ENCODE measurements around the gene SUCO. TPM values are rescaled to one million over a fixed set of nuclear protein-coding genes. Genes with fewer than 3 reads are reported as not detected.

Gene SUCO
- total RNA-seq, 2 donors from 2014 or later = 24.6 to 26.7 TPM

GRCh38 chr1:172642970-172643369 lies 110.0 kb downstream of the SUCO start:
- no peaks in the 10 kb centered on the region for H3K36me3 ChIP-seq
- H3K27me3 ChIP-seq = no peaks in the 10 kb centered on the region
- peak; percentile 32 for DNase-seq
- H3K4me1 ChIP-seq = no peaks in the 10 kb centered on the region
- no peak overlapping the region for H3K27ac ChIP-seq
- no peak overlapping the region for H3K9ac ChIP-seq (ENCODE audit: low read depth in 2 of 2, low read length in 2 of 2)
- intact Hi-C loops (cut with DNase I) = no loop called here
- TF ChIP-seq, protein P1, sequence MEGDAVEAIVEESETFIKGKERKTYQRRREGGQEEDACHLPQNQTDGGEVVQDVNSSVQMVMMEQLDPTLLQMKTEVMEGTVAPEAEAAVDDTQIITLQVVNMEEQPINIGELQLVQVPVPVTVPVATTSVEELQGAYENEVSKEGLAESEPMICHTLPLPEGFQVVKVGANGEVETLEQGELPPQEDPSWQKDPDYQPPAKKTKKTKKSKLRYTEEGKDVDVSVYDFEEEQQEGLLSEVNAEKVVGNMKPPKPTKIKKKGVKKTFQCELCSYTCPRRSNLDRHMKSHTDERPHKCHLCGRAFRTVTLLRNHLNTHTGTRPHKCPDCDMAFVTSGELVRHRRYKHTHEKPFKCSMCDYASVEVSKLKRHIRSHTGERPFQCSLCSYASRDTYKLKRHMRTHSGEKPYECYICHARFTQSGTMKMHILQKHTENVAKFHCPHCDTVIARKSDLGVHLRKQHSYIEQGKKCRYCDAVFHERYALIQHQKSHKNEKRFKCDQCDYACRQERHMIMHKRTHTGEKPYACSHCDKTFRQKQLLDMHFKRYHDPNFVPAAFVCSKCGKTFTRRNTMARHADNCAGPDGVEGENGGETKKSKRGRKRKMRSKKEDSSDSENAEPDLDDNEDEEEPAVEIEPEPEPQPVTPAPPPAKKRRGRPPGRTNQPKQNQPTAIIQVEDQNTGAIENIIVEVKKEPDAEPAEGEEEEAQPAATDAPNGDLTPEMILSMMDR (IDR thresholded peaks at IDR 0.05) = no peak
- H3K9me3 ChIP-seq = no peaks in the 10 kb centered on the region
- no peak overlapping the region for H3K4me3 ChIP-seq

GRCh38 chr1:172646653-172647052 lies 113.7 kb downstream of the SUCO start:
- intact Hi-C loops (cut with DNase I) = no loop called here
- no peak overlapping the region for H3K9ac ChIP-seq (ENCODE audit: low read depth in 2 of 2, low read length in 2 of 2)
- H3K27me3 ChIP-seq = no peaks in the 10 kb centered on the region
- no peaks in the 10 kb centered on the region for H3K4me1 ChIP-seq
- no peak overlapping the region for H3K27ac ChIP-seq
- TF ChIP-seq, protein P1 (IDR thresholded peaks at IDR 0.05) = no peak
- DNase-seq = no peak
- no peaks in the 10 kb centered on the region for H3K36me3 ChIP-seq
- no peaks in the 10 kb centered on the region for H3K9me3 ChIP-seq
- no peak overlapping the region for H3K4me3 ChIP-seq

DNA sequence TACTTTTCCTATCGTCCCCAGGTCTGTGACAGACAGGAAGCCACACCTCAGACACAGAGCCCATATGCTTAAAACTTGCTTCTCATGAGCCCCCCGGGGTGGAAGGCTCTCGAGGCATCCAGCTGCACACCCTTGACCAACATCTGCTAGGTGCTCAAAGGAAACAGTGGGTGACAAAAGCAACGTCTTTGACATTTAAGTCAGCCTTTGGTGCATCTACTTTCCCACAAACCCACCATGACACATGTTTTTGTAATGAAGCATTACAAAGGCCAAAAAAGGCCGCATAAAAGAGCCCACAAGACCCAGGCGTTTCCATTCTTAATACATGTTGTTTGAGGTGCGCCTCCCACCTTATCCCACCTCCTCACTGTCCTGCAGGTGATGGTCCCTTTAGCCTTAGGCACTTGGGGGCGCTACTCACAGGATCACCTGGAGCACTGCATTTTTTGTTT lies 114.2 kb downstream of the SUCO start:
- Histone ChIP-seq H3K4me3 (no peak overlapping the region), H3K27ac (no peak overlapping the region), H3K4me1 (no peaks in the 10 kb centered on the region), H3K9me3 (no peaks in the 10 kb centered on the region), H3K9ac (ENCODE audit: low read depth in 2 of 2, low read length in 2 of 2) (no peak overlapping the region), H3K36me3 (no peaks in the 10 kb centered on the region), H3K27me3 (no peaks in the 10 kb centered on the region)
- intact Hi-C loops (cut with DNase I) = no loop called here
- TF ChIP-seq, protein P1 (IDR thresholded peaks at IDR 0.05) = no peak
- DNase-seq = no peak

DNA sequence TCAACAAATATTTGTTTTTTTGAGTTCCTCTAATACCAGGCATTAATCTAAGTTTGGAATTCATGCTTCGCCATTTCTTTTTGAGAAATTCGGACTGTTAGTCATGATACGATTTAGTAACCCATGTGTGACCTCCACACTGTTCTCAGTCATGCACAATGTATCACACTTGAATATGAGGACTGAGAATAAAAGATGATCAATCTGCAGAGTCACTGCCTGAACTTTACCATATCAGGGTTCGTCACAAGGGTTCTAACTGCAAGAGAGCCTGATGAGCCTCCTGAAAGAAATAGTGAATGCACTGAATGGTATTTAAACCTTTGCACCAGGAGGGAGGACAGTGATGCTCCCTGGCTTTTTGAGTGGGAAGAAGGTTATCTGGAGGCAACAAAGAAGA lies 115.0 kb downstream of the SUCO start:
- Histone ChIP-seq H3K4me3 (no peak overlapping the region), H3K4me1 (no peaks in the 10 kb centered on the region), H3K27me3 (no peaks in the 10 kb centered on the region), H3K36me3 (no peaks in the 10 kb centered on the region), H3K27ac (no peak overlapping the region), H3K9me3 (no peaks in the 10 kb centered on the region), H3K9ac (ENCODE audit: low read depth in 2 of 2, low read length in 2 of 2) (no peak overlapping the region)
- no peak for DNase-seq
- intact Hi-C loops (cut with DNase I) = no loop called here
- TF ChIP-seq, protein P1 (IDR thresholded peaks at IDR 0.05) = no peak

GRCh38 chr1:172650474-172651193 lies 117.7 kb downstream of the SUCO start:
- Histone ChIP-seq H3K4me3 (no peak overlapping the region), H3K9me3 (no peaks in the 10 kb centered on the region), H3K4me1 (no peaks in the 10 kb centered on the region), H3K27ac (no peak overlapping the region), H3K27me3 (no peaks in the 10 kb centered on the region), H3K9ac (ENCODE audit: low read depth in 2 of 2, low read length in 2 of 2) (no peak overlapping the region), H3K36me3 (no peaks in the 10 kb centered on the region)
- no peak for DNase-seq
- intact Hi-C loops (cut with DNase I) = no loop called here
- TF ChIP-seq, protein P1 (IDR thresholded peaks at IDR 0.05) = no peak

Measured in colonic mucosa (tissue), 4 donors.